ENCODE data around the gene CLEC16A.

CLEC16A gene

GRCh38 chr16:10992112-10992511 lies 47.7 kb downstream of the CLEC16A start:
- no peak for TF ChIP-seq POLR2A (IDR thresholded peaks at IDR 0.05; ENCODE audit: low read length)
- no peak for TF ChIP-seq GATA1 (IDR thresholded peaks at IDR 0.05; ENCODE audit: low read depth, low read length)
- no peak for DNase-seq

- no peak for TF ChIP-seq GATA1 (IDR thresholded peaks at IDR 0.05; ENCODE audit: low read depth, low read length)
- no peak for TF ChIP-seq POLR2A (IDR thresholded peaks at IDR 0.05; ENCODE audit: low read length)
- peak; percentile 23 to 73 for DNase-seq
These were observed 48.4 kb downstream of the CLEC16A start for GRCh38 chr16:10992797-10993196.

- DNase-seq = no peak
- no peak for TF ChIP-seq POLR2A (IDR thresholded peaks at IDR 0.05; ENCODE audit: low read length)
- no peak for TF ChIP-seq GATA1 (IDR thresholded peaks at IDR 0.05; ENCODE audit: low read depth, low read length)
These were observed 49.3 kb downstream of the CLEC16A start for GRCh38 chr16:10993649-10994048.

GRCh38 chr16:10994571-10994970 lies 50.2 kb downstream of the CLEC16A start:
- no peak for TF ChIP-seq POLR2A (IDR thresholded peaks at IDR 0.05; ENCODE audit: low read length)
- no peak for DNase-seq

GRCh38 chr16:10995565-10995964 lies 51.2 kb downstream of the CLEC16A start:
- no peak for DNase-seq
- TF ChIP-seq GATA1 (IDR thresholded peaks at IDR 0.05; ENCODE audit: low read depth, low read length) (no peak), POLR2A (IDR thresholded peaks at IDR 0.05; ENCODE audit: low read length) (no peak)

GRCh38 chr16:10997485-10997884 lies 53.1 kb downstream of the CLEC16A start:
- no peak for DNase-seq
- TF ChIP-seq GATA1 (IDR thresholded peaks at IDR 0.05; ENCODE audit: low read depth, low read length) (no peak), POLR2A (IDR thresholded peaks at IDR 0.05; ENCODE audit: low read length) (no peak)

- DNase-seq = no peak
- TF ChIP-seq POLR2A (IDR thresholded peaks at IDR 0.05; ENCODE audit: low read length) (no peak), GATA1 (IDR thresholded peaks at IDR 0.05; ENCODE audit: low read depth, low read length) (no peak)
These were observed 54.9 kb downstream of the CLEC16A start for GRCh38 chr16:10999300-10999699.

- DNase-seq = no peak
- TF ChIP-seq GATA1 (IDR thresholded peaks at IDR 0.05; ENCODE audit: low read depth, low read length) (no peak), POLR2A (IDR thresholded peaks at IDR 0.05; ENCODE audit: low read length) (no peak)
These were observed 57.2 kb downstream of the CLEC16A start for GRCh38 chr16:11001611-11002010.

GRCh38 chr16:11003141-11003540 lies 58.8 kb downstream of the CLEC16A start:
- no peak for DNase-seq
- TF ChIP-seq GATA1 (IDR thresholded peaks at IDR 0.05; ENCODE audit: low read depth, low read length) = no peak
- no peak for TF ChIP-seq POLR2A (IDR thresholded peaks at IDR 0.05; ENCODE audit: low read length)

GRCh38 chr16:11004351-11004750 lies 60.0 kb downstream of the CLEC16A start:
- TF ChIP-seq POLR2A (IDR thresholded peaks at IDR 0.05; ENCODE audit: low read length) (no peak), GATA1 (IDR thresholded peaks at IDR 0.05; ENCODE audit: low read depth, low read length) (no peak)
- no peak for DNase-seq

GRCh38 chr16:11004973-11005610 lies 60.7 kb downstream of the CLEC16A start:
- no peak for TF ChIP-seq GATA1 (IDR thresholded peaks at IDR 0.05; ENCODE audit: low read depth, low read length)
- TF ChIP-seq POLR2A (IDR thresholded peaks at IDR 0.05; ENCODE audit: low read length) = no peak
- no peak for DNase-seq

- no peak for DNase-seq
- TF ChIP-seq GATA1 (IDR thresholded peaks at IDR 0.05; ENCODE audit: low read depth, low read length) (no peak), POLR2A (IDR thresholded peaks at IDR 0.05; ENCODE audit: low read length) (no peak)
These were observed 61.2 kb downstream of the CLEC16A start for GRCh38 chr16:11005611-11005975.

- TF ChIP-seq POLR2A (IDR thresholded peaks at IDR 0.05; ENCODE audit: low read length) = no peak
- TF ChIP-seq GATA1 (IDR thresholded peaks at IDR 0.05; ENCODE audit: low read depth, low read length) = no peak
- no peak for DNase-seq
These were observed 62.3 kb downstream of the CLEC16A start for GRCh38 chr16:11006656-11007055.

GRCh38 chr16:11007714-11008280 lies 63.4 kb downstream of the CLEC16A start:
- no peak for TF ChIP-seq POLR2A (IDR thresholded peaks at IDR 0.05; ENCODE audit: low read length)
- TF ChIP-seq GATA1 (IDR thresholded peaks at IDR 0.05; ENCODE audit: low read depth, low read length) = no peak
- DNase-seq = no peak

GRCh38 chr16:11009027-11009755 lies 64.8 kb downstream of the CLEC16A start:
- no peak for DNase-seq
- TF ChIP-seq GATA1 (IDR thresholded peaks at IDR 0.05; ENCODE audit: low read depth, low read length) = no peak
